Measurements from ENCODE around the gene ZNF76. TPM values are rescaled to one million over a fixed set of nuclear protein-coding genes. Genes with fewer than 3 reads are reported as not detected.

The ZNF76 gene
- total and polyA plus RNA-seq, 10 of the 15 experiments (the other 5 are each of a cell fraction or from before 2014, with no cell fraction given) = 2.8 to 41.0 (median 24.8) TPM

GRCh38 chr6:35218456-35218855, 41.1 kb upstream of the ZNF76 start:
- no peak for ATAC-seq
- FAIRE-seq = no peak
- no peak overlapping the region for H3K9ac ChIP-seq (ENCODE audit: control insufficient read depth, insufficient read depth, low read length)
- POLR2A ChIA-PET = interaction anchor here (0.5 kb wide), 1 partner anchor 896 kb away, joined by 3 read pairs; no protein-coding TSS in a partner anchor
- no peak overlapping the region for H3K4me3 ChIP-seq
- no peak overlapping the region for H2AFZ ChIP-seq (ENCODE audit: control insufficient read depth, low read depth, low read length)
- no peaks in the 10 kb centered on the region for H3K36me3 ChIP-seq (ENCODE audit: control insufficient read depth in 2 of 2, insufficient read depth in 2 of 2, low read length in 1 of 2)
- no peaks in the 10 kb centered on the region for H3K79me2 ChIP-seq (ENCODE audit: control insufficient read depth, insufficient read depth, low read length)
- in situ Hi-C loops (cut with MboI) (no loop called here), intact Hi-C loops (cut with micrococcal nuclease; ENCODE audit: unreplicated experiment) (no loop called here)
- H3K4me1 ChIP-seq (ENCODE audit: control insufficient read depth, insufficient read depth, low read length) = no peaks in the 10 kb centered on the region
- H3K4me2 ChIP-seq (ENCODE audit: control insufficient read depth, insufficient read depth) = no peak overlapping the region
- peaks cover 5 to 9% of the 10 kb centered on the region in 2 experiments for H3K27me3 ChIP-seq (replicated peaks in 1 of 2; ENCODE audit: control insufficient read depth in 2 of 2, insufficient read depth in 2 of 2, low read length in 1 of 2)
- H3K9me3 ChIP-seq (replicated peaks; ENCODE audit: control insufficient read depth, insufficient read depth, low read length) = no peaks in the 10 kb centered on the region
- BruUV-seq (replicated peaks) = no TSS peak
- 67% methylated on average over 4 of the region's 4 CpGs for WGBS (ENCODE audit: insufficient coverage, insufficient replicate concordance, low lambda C conversion rate, missing lambda C conversion rate)
- RAD21 ChIA-PET (ENCODE audit: unreplicated experiment) = no interaction called here
- SMC1A ChIA-PET (ENCODE audit: uncharacterized antibody, unreplicated experiment) = interaction anchor here (1.0 to 1.4 kb wide), 2 partner anchors 12 to 71 kb away, joined by 3 read pairs; no protein-coding TSS in a partner anchor
- H3K27ac ChIP-seq (ENCODE audit: control insufficient read depth, insufficient read depth) = no peak overlapping the region
- DNase-seq (ENCODE audit: low read depth, low spot score) = no peak
- CTCF ChIA-PET = interaction anchor here (1.1 to 4.1 kb wide), 2 partner anchors 13 to 109 kb away, joined by 3 to 23 read pairs; no protein-coding TSS in a partner anchor
- no peaks in the 10 kb centered on the region for H4K20me1 ChIP-seq (ENCODE audit: control insufficient read depth, insufficient read depth)
- TF ChIP-seq IKZF1 (conservative IDR thresholded peaks at IDR 0.05) (no peak), NBN (IDR thresholded peaks at IDR 0.05) (no peak), SUZ12 (IDR thresholded peaks at IDR 0.05; ENCODE audit: unreplicated experiment) (no peak), CUX1 (IDR thresholded peaks at IDR 0.05; ENCODE audit: insufficient replicate concordance, low read depth, low read length) (no peak), CEBPB (IDR thresholded peaks at IDR 0.05; ENCODE audit: borderline replicate concordance in 1 of 2, low read depth in 2 of 2, low read length in 2 of 2) (no peak), PKNOX1 (IDR thresholded peaks at IDR 0.05) (no peak), HDGF (IDR thresholded peaks at IDR 0.05) (no peak), ZNF622 (IDR thresholded peaks at IDR 0.05) (no peak), FOXK2 (IDR thresholded peaks at IDR 0.05) (no peak), ZBTB4 (CRISPR knock-in tag; IDR thresholded peaks at IDR 0.05) (no peak), NR2C2 (IDR thresholded peaks at IDR 0.05; ENCODE audit: borderline replicate concordance, control insufficient read depth, insufficient read length, low read depth) (no peak), RAD51 (IDR thresholded peaks at IDR 0.05) (no peak), GATAD2B (conservative IDR thresholded peaks at IDR 0.05; ENCODE audit: low read depth) (no peak), MEF2B (IDR thresholded peaks at IDR 0.05; ENCODE audit: partially characterized antibody, poor library complexity, severe bottlenecking) (no peak)

Data from GM12878 (cell line).